HepG2 (cell line): ENCODE measurements around the gene VPS37B.

Source experiments
- CREB1 ChIP-seq, 2 experiments: fragments of 450-650 bp in 1 of 2; IDR thresholded peaks; 2 replicates each; pipeline ENCODE4 v1.6.1; 2016 to 2017; ENCODE audit warnings: control low read depth in 1 of 2, mild to moderate bottlenecking in 1 of 2, missing compliant biosample characterization in 1 of 2, missing genetic modification characterization in 1 of 2
- CTCF ChIP-seq: sonication (generic); formaldehyde crosslinking; IDR thresholded peaks from 2 replicates; pipeline ENCODE4 v1.5.0; 2020; ENCODE audit warnings: mild to moderate bottlenecking, missing genetic modification reagents, moderate library complexity
- HNF4A ChIP-seq: sonication (generic); formaldehyde crosslinking; IDR thresholded peaks from 2 replicates; pipeline ENCODE4 v1.4.0; 2020; ENCODE audit warnings: missing genetic modification reagents
- POLR2AphosphoS2 ChIP-seq: IDR thresholded peaks from 2 replicates; pipeline ENCODE4 v1.6.1; 2011; ENCODE audit warnings: low read depth, low read length, improper control_type of control experiment
- TBL1XR1 ChIP-seq: fragments of 150-350 bp; IDR thresholded peaks from 2 replicates; pipeline ENCODE4 v1.6.1; 2014; ENCODE audit warnings: borderline replicate concordance, low read length; ENCODE audit not compliant: partially characterized antibody

DNA sequence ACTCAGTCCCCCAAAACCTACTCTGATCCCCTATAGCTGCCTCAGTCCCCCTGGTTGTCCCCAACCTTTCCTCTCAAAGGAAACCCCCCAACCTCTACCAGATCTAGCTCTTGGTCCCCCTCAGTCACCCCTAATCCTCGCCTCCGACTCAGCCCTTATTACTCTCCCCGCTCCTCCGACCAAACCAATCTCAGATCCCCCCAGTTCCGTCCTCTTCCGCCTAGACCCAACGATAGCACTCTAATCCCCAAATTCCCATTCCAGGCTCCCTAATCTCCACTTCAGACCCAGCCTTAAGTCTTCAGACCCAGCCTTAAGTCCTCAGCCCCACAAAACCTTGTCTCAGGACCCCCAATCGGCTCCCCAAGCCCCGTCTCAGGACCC, 612 bp downstream of the VPS37B start:
- TF ChIP-seq CTCF (CRISPR knock-in tag) (no peak), POLR2AphosphoS2 (no peak), CREB1 (IDR thresholded peaks at IDR 0.05) (no peak), CREB1 (CRISPR knock-in tag; IDR thresholded peaks at IDR 0.05) (no peak), TBL1XR1 (no peak), HNF4A (CRISPR knock-in tag) (no peak)
